ENCODE measurements around the gene ZNF385B. TPM values are rescaled to one million over a fixed set of nuclear protein-coding genes. Genes with fewer than 3 reads are reported as not detected.
A peak's percentile ranks its signal among the peaks of the same experiment; 100 is the strongest.

ZNF385B gene
- total RNA-seq, 1 donor from 2014 or later, result 0.25 TPM

- TF ChIP-seq CTCF (IDR thresholded peaks at IDR 0.05; ENCODE audit: insufficient read depth, low read length, poor library complexity, severe bottlenecking), result no peak
- H3K27me3 ChIP-seq (ENCODE audit: control insufficient read depth, insufficient read depth, low read length), result no peaks in the 10 kb centered on the region
- no peak overlapping the region for H3K4me3 ChIP-seq (ENCODE audit: low read depth, low read length)
- no peaks in the 10 kb centered on the region for H3K36me3 ChIP-seq (ENCODE audit: control insufficient read depth, insufficient read depth, low read length)
- no peak for DNase-seq (ENCODE audit: low read depth)
Observed at GRCh38 chr2:179657068-179657595, 204.3 kb downstream of the ZNF385B start.

GRCh38 chr2:179655627-179656026 is 205.8 kb downstream of the ZNF385B start:
- H3K27me3 ChIP-seq (ENCODE audit: control insufficient read depth, insufficient read depth, low read length), result no peaks in the 10 kb centered on the region
- DNase-seq (ENCODE audit: low read depth), result peak; percentile 12
- H3K36me3 ChIP-seq (ENCODE audit: control insufficient read depth, insufficient read depth, low read length), result no peaks in the 10 kb centered on the region
- H3K4me3 ChIP-seq (ENCODE audit: low read depth, low read length), result no peak overlapping the region
- TF ChIP-seq CTCF (IDR thresholded peaks at IDR 0.05; ENCODE audit: insufficient read depth, low read length, poor library complexity, severe bottlenecking), result no peak

- no peaks in the 10 kb centered on the region for H3K27me3 ChIP-seq (ENCODE audit: control insufficient read depth, insufficient read depth, low read length)
- H3K36me3 ChIP-seq (ENCODE audit: control insufficient read depth, insufficient read depth, low read length), result no peaks in the 10 kb centered on the region
- no peak for DNase-seq (ENCODE audit: low read depth)
- no peak for TF ChIP-seq CTCF (IDR thresholded peaks at IDR 0.05; ENCODE audit: insufficient read depth, low read length, poor library complexity, severe bottlenecking)
- no peak overlapping the region for H3K4me3 ChIP-seq (ENCODE audit: low read depth, low read length)
Observed at GRCh38 chr2:179654806-179655205, 206.6 kb downstream of the ZNF385B start.

GRCh38 chr2:179652296-179652695 is 209.1 kb downstream of the ZNF385B start:
- Histone ChIP-seq H3K27me3 (ENCODE audit: control insufficient read depth, insufficient read depth, low read length) (no peaks in the 10 kb centered on the region), H3K36me3 (ENCODE audit: control insufficient read depth, insufficient read depth, low read length) (no peaks in the 10 kb centered on the region), H3K4me3 (ENCODE audit: low read depth, low read length) (no peak overlapping the region)
- DNase-seq (ENCODE audit: low read depth), result no peak
- no peak for TF ChIP-seq CTCF (IDR thresholded peaks at IDR 0.05; ENCODE audit: insufficient read depth, low read length, poor library complexity, severe bottlenecking)

- Histone ChIP-seq H3K36me3 (ENCODE audit: control insufficient read depth, insufficient read depth, low read length) (no peaks in the 10 kb centered on the region), H3K27me3 (ENCODE audit: control insufficient read depth, insufficient read depth, low read length) (no peaks in the 10 kb centered on the region), H3K4me3 (ENCODE audit: low read depth, low read length) (no peak overlapping the region)
- TF ChIP-seq CTCF (IDR thresholded peaks at IDR 0.05; ENCODE audit: insufficient read depth, low read length, poor library complexity, severe bottlenecking), result no peak
- no peak for DNase-seq (ENCODE audit: low read depth)
Observed at GRCh38 chr2:179650420-179650819, 211.0 kb downstream of the ZNF385B start.

GRCh38 chr2:179646862-179647587 is 214.4 kb downstream of the ZNF385B start:
- Histone ChIP-seq H3K27me3 (ENCODE audit: control insufficient read depth, insufficient read depth, low read length) (no peaks in the 10 kb centered on the region), H3K36me3 (ENCODE audit: control insufficient read depth, insufficient read depth, low read length) (no peaks in the 10 kb centered on the region), H3K4me3 (ENCODE audit: low read depth, low read length) (no peak overlapping the region)
- DNase-seq (ENCODE audit: low read depth), result no peak
- no peak for TF ChIP-seq CTCF (IDR thresholded peaks at IDR 0.05; ENCODE audit: insufficient read depth, low read length, poor library complexity, severe bottlenecking)

Measured in kidney epithelial cell (primary cell).